ENCODE data around the gene ALX4.

- no peak for TF ChIP-seq ELF4 (IDR thresholded peaks at IDR 0.05)
- no peak for TF ChIP-seq BHLHE40 (IDR thresholded peaks at IDR 0.05; ENCODE audit: borderline replicate concordance)
- TF ChIP-seq NFRKB (IDR thresholded peaks at IDR 0.05), result no peak
- TF ChIP-seq, protein P1, sequence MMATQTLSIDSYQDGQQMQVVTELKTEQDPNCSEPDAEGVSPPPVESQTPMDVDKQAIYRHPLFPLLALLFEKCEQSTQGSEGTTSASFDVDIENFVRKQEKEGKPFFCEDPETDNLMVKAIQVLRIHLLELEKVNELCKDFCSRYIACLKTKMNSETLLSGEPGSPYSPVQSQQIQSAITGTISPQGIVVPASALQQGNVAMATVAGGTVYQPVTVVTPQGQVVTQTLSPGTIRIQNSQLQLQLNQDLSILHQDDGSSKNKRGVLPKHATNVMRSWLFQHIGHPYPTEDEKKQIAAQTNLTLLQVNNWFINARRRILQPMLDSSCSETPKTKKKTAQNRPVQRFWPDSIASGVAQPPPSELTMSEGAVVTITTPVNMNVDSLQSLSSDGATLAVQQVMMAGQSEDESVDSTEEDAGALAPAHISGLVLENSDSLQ (IDR thresholded peaks at IDR 0.05), result no peak
- TF ChIP-seq LEF1 (IDR thresholded peaks at IDR 0.05; ENCODE audit: borderline replicate concordance), result no peak
- no peak for TF ChIP-seq FOXM1 (IDR thresholded peaks at IDR 0.05; ENCODE audit: borderline replicate concordance)
- TF ChIP-seq SUZ12 (IDR thresholded peaks at IDR 0.05), result no peak
- no peak for TF ChIP-seq ZNF384 (IDR thresholded peaks at IDR 0.05)
- no peak for TF ChIP-seq SP1 (IDR thresholded peaks at IDR 0.05)
- TF ChIP-seq FOXK2 (IDR thresholded peaks at IDR 0.05), result no peak
- TF ChIP-seq FOXA1 (IDR thresholded peaks at IDR 0.05), result no peak
- TF ChIP-seq CTBP1 (IDR thresholded peaks at IDR 0.05; ENCODE audit: borderline replicate concordance), result no peak
Observed at GRCh38 chr11:44343778-44344422, 34.0 kb upstream of the ALX4 start.
